Muscle of back (tissue), 11 donors: Measurements from ENCODE around the gene AGL. TPM values are rescaled to one million over a fixed set of nuclear protein-coding genes. Genes with fewer than 3 reads are reported as not detected.
"Not testable (repeated sequence)": the region's sequence is repeated elsewhere in the genome, so short reads cannot be mapped to it uniquely, and the experiment has no call there.

Experiments
- DNase-seq, 3 donors: peaks; one replicate each; pipeline versions ENCODE4 v3.0.0 to v3.0.0-alpha.2; 2013
- polyA plus RNA-seq, 10 donors: library from polyadenylated mRNA; unstranded; fragments of 120-200 nt; gene quantifications; one replicate each; pipeline ENCODE4 v1.2.1, GENCODE V29; 2013; ENCODE audit not compliant: insufficient read length in 10 of 10

The AGL gene
- polyA plus RNA-seq, 10 donors, result 127 to 325 (median 210) TPM

- DNase-seq, result peak in 1 of 3 donors; percentile 76
Measured at GRCh38 chr1:99850459-99851291, 514 bp downstream of the AGL start.

DNA sequence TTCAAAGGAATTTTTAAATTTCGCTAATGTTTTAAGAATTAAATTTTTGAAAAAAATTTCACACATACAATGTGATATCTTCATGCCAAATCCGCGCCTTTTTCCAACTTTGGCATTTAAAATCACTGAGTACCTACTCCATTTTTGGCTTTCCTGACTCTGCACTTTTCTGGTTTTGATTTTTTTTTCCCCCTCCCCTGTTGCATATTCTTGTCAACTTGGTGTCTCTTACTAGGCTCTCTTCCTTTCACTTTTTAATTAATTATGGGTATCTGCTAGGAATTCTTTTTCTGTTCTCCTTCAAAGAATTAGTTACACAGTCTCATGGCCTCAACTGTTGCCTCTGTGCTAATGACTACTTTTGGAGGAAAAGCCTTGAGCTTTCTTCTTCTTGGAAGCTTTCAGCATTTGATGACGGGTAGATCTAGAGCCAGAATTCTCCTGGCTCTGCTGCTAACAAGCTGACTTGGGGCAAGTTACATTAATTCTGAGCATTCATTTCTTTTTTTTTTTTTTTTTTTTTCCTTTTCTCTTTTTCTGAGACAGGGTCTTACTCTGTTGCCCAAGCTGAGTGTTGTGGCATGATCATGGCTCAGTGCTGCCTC lies 1.8 kb downstream of the AGL start:
- DNase-seq, result no peak

- no peak for DNase-seq
Measured at GRCh38 chr1:99852648-99853047, 2.5 kb downstream of the AGL start.

GRCh38 chr1:99855914-99856450 lies 5.8 kb downstream of the AGL start:
- no peak for DNase-seq

DNA sequence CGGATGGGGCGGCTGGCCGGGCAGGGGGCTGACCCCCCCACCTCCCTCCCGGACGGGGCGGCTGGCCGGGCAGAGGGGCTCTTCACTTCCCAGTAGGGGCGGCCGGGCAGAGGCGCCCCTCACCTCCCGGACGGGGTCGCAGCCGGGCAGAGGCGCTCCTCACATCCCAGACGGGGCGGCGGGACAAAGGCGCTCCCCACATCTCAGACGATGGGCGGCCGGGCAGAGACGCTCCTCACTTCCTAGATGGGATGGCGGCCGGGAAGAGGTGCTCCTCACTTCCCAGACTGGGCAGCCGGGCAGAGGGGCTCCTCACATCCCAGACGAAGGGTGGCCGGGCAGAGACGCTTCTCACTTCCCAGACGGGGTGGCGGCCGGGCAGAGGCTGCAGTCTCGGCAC lies 6.9 kb downstream of the AGL start:
- DNase-seq, result not testable (repeated sequence)

DNA sequence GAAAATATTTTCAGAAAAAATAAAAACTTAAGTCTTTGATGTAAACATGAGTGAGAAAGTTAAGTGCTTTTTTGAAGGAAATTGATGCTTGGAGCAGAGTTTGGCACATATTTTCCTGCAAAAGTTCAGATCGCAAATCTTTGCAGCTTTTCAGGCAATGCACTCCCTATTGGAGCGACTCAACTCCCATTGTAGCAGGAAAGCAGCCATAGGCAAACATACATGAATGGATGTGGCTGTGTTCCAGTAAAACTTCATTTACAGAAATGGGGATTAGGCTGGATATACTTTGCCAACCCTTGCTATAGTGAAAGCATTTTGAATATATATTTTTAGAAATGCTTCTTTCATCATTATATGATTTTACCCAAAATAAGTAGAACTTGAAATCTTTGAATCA lies 8.1 kb downstream of the AGL start:
- DNase-seq, result no peak

GRCh38 chr1:99858881-99859280 lies 8.7 kb downstream of the AGL start:
- no peak for DNase-seq

DNA sequence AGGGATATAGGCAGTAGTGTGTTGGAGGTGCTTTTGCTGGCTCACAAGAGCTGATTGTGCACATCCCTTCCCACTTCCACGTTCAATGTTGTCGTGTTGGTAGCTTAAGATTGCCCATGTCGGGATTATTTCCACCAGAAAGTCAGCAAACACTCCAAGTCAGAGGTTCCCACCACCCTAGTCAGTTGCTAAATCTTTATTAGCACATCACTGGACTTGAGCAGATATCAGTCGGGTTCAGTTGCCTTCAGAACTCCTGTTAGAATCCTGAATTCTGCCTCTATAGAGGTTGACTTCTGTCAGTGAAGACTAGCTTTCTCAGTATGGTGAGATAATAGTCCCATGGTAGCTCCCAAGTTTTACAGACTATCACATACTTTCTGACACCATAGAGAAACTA lies 10.5 kb downstream of the AGL start:
- no peak for DNase-seq

- DNase-seq, result no peak
Measured at GRCh38 chr1:99867682-99868081, 17.5 kb downstream of the AGL start.

DNA sequence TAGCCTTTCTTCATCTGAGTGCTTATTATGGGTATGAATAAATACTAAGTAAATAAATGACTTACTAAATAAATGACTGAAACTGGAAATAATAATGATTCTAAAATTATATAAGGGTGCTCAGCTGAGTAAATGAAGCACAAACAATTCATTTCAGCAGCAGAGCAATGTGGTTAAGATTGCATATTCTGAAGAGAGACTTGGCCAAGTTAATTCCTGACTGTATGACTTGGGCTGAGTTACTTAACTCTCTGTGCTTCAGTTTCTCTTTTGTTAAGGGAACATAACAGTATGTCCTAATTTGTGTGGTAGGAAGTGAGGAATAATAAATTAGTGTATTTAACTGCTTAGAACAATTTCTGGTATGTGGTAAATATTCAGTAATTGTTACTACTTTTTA lies 19.1 kb downstream of the AGL start:
- DNase-seq, result no peak

- DNase-seq, result no peak
Measured at GRCh38 chr1:99869723-99870122, 19.6 kb downstream of the AGL start.

DNA sequence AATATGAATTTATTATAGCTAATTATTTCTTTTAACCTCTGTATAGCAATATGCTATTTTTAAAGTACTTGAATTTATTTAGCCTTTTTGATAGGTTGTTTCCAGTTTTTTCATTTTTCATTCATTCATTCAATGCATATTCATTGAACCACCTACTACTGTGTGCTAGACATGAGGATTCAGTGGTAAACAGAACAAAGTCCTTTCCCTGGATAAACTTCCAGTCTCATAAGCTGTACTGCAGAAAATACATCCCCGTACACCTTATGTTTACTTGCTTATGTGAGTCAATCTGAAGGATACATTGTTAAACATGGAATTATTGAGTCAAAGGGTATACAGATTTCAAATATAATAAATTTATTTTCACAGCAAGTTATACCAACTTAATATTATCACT lies 21.9 kb downstream of the AGL start:
- no peak for DNase-seq

DNA sequence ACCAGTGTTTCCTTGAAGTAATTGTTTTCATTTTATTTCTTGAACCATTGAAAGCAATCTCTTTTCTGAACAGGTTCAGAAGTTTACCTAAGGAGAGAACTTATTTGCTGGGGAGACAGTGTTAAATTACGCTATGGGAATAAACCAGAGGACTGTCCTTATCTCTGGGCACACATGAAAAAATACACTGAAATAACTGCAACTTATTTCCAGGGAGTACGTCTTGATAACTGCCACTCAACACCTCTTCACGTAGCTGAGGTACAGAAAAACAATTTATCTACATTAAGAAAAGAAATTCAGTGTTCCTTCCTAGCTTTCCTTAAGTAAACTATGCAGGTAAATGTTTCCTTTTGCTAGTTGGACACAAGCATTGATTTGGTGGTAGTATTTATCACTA lies 27.4 kb downstream of the AGL start:
- no peak for DNase-seq

GRCh38 chr1:99886179-99886578 lies 36.0 kb downstream of the AGL start:
- no peak for DNase-seq

DNA sequence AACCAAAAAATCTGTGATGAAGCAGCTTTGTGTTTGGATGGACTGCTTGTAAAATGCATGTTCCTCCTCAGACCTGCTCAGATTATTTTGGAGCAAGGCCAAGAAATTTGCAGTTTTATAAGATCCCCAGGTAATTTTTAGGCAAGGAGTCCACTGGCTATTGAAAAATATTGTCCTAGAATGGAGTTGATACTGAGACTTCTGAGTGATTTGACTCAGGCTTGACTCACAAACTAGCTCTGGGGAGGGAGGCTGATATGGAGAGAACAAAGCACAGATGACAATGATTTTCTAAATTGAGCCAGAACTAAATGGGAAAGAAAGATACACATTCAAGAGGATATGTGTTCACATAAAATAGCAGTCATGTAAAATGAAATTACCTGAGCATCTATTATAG lies 36.7 kb downstream of the AGL start:
- DNase-seq, result no peak

GRCh38 chr1:99887890-99888289 lies 37.7 kb downstream of the AGL start:
- DNase-seq, result no peak

- no peak for DNase-seq
Measured at GRCh38 chr1:99891997-99892396, 41.8 kb downstream of the AGL start.

DNA sequence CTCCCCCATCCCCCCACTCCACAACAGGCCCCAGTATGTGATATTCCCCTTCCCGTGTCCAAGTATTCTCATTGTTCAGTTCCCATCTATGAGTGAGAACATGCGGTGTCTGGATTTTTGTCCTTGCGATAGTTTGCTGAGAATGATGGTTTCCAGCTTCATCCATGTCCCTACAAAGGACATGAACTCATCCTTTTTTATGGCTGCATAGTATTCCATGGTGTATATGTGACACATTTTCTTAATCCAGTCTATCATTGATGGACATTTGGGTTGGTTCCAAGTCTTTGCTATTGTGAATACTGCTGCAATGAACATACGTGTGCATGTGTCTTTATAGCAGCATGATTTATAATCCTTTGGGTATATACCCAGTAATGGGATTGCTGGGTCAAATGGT lies 53.1 kb downstream of the AGL start:
- not testable (repeated sequence) for DNase-seq

GRCh38 chr1:99906535-99906934 lies 56.4 kb downstream of the AGL start:
- no peak for DNase-seq

- DNase-seq, result no peak
Measured at GRCh38 chr1:99917214-99917613, 67.1 kb downstream of the AGL start.

DNA sequence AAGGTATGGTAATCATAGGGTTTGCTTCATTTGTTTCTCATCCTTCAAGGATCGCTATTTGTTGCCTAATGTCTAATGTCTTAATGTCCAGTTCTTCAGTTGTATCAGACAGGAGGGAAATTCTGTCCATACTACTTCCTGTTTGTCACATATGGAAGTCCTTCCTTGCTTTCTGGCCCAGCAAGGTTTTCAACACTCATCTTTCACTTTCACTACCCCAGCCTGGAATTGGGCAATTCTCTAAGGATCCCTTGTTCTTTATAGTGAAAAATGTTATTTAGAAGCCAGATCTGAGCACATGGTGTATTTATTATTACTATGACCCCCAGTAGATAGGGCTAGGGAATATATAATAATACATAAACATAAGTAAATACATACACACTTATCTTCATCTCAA lies 69.1 kb downstream of the AGL start:
- DNase-seq, result peak; percentile 18 to 75 (median 30)

DNA sequence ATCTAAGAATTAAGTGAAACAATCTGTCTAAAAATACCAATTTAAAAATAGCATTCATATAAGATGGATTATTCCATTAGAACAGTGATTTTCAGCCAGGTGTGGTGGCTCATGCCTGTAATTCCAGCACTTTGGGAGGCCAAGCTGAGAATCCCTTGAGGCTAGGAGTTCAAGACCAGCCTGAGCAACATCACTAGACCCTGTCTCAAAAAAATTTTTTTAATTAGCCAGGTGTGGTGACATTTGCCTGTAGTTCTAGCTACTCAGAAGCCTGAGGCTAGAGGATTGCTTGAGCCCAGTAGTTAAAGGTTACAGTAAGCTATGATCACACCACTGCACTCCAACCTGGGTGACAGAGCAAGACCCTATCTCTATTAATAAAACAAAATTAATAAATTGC lies 84.6 kb downstream of the AGL start:
- DNase-seq, result no peak

DNA sequence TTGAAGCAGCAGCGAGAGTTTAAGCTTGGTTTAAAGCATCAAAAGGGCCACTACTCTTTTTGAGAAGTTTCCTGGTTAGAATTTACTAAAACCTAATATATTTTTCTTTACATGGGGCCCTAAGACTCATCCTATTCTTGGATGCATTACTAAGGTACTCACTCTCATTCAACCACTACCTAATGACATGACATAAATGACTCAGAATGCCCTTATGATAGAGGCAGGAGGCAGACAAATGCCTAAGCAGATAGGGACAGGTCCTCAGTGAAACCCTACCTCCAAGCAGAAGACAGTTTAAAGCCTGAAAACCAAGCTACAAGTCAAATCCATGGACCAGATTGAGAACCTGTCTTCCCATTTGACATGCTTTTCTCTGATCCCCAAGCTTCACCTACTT lies 85.4 kb downstream of the AGL start:
- DNase-seq, result no peak
